ENCODE data around the gene MTSS2.

MTSS2 gene

DNA sequence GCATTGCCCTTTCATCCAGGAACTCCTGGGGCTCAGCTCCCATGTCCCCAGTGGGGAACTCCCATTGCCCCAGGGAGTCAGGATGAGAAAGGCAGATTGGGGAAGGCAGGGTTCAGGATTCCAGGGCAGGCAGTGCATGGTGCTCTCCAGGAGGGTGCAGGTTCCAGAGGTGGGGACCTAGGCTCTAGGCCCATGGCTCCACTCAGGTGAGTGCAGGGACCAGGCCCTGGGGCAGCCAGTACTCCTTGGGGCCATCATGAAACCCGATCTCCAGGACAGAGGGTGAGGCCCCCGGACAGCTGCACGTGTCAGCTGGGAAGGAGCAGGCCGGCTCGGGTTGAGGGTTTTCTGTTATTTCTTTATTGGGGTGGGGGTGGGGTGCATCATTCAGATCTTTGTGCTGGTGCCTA lies 1.3 kb upstream of the MTSS2 start:
- DNase-seq (ENCODE audit: low spot score), result no peak

DNA sequence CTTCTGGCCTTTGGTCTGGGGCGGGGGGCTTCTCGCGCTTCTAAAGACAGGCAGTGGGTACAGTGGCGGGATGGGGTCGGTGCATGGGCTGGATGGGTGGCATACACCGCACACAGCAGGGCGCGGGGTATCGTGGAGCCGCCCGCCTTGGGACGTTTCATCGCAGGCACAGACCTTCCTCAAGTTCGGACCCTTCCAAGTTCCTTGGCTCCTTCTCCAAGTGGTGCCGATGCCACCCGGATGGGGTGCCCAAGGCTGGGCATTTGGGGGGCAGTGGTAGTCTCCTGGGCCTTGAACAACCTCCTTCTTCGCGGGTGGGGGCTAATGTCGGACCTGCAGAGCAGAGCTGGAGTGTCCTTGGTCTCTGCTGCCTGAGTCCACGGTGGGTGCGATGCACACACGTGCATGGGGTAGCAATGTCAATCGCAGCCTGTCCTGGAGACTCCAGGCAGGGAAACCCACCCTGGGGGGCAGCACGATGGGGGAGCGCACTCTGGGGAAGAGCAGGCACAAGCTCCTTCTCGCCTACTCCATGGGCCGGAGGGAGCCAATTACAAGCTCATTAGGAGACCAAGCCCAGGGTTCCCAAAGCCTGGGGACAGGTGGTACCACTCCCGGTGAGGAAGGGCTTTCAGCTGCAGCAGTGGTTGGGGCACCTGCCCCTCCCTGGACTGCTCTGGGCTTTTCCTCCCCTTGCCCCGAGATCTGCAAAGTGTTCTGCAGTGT lies 686 bp upstream of the MTSS2 start:
- DNase-seq (ENCODE audit: low spot score), result no peak

DNA sequence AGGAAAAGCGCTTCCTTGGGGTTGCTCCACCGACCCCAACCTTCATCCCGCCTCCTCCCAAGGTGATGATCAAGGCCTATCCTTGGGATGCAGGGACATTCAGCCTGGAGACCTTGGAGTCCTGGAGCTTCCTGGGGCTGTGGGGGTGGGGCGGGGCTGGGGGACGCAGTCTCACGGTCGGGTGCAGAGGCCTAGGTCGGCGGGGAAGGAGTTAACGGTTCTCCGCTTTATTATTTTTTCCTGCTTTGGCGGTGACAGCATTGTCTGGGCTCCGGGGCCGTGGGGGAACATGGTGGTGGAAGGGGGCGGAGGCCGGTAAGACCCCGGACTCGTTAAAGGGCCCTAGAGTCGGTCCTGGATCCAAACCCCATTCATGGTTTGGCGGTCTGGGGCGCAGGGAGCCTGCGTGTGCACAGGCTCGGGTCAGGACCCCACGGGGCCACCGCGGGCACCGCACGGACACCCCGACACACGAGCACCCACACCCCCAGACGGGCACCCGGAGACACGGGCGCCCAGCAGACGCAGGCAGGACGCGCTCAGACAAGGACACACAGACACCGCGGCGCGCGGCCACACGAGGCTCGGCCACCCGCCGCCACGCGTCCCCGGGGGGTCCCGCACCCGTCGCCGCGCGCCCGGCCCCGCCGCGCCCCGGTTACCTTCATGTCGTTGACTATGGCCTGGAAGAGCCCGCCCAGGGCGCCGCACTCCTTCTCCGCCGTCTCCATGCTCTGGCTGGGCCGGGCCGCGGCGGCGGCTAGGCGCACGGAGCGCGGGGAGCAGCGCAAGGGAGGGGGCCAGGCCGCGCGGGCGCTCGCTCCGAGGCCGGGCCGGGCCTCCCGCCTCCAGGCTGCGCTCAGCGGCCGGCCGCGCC lies 554 bp downstream of the MTSS2 start:
- DNase-seq (ENCODE audit: low spot score), result peak; percentile 63

DNA sequence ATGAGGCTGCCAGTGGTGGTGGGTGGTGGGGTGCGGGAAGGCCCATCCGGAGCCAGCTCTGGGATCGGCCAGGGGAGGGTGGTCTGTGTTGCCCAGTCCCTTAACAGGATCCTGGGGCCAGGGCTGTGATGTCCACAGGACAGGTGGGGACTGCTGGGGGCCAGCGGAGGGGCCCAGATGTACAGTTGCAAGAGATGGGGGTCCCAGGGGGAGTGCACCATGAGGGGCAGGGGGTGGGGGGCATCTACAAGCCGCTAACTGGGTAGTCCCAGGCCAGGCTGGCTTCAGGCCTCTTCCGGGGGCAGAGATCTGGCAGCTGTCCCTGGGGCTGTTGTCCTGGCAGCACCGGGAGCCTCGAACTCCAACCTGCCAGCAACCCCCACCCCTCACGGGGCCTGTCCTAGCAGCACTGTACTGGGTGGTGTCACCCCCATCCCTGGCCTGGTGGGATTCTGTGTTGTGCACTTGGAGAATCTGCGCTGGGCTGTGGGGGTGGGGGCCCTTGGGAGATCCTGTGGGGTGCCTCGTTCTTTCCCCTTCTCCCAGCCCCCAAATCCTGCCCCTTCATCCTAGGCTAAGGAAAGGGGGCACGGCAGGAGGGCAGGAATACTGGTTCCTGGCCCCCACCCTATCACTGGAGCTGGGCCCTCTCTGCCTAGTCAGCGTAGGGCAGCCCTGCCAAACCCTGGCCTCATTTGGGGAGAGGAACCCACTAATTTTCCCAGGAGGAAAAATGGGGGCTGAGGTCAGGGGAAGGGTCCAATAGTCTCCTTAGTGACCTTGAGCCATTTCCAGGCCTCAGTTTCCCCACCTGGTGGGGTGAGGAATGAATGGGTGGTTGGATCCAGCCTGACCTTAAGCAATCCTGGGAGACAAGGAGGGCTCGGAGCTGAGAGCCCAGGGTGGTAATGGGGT lies 1.4 kb downstream of the MTSS2 start:
- no peak for DNase-seq (ENCODE audit: low spot score)

DNA sequence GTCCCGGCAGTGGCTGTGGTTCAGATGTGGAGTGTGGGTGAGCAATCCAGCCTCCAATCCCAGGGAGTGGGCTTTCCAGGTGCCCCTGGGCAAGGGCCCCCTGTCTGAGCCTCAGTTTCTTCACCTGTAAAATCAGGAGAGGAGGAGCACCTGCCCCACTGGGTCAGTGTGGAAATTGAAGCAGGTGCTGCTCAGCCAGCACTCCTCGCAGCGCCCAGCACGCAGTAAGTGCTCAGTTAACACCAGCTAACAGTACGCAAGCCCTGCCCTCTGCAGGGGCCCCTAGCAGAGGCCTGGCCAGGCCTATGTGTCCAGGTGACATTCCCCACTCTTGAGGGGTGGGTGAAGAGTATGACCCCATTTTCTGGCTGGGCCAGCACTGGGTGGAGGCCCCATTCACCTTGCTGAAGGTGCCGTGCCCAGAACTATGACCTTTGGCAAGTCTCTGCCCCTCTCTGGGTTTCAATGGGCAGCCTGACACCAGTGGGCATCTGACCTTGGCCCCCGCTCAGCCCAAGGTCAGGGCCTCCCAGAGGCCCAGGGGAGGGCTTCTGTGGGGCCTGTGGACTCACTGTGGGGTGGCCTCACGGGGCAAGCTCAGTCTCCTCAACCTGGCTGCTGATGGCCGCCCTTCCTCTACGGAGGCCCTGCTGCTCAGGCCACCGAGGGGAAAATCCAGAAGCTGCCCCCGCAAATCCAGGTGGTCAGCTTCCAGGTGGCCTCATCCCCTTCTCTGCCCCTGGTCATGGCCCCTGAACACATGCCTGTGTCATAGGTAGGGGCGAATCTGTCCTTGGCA lies 2.5 kb downstream of the MTSS2 start:
- no peak for DNase-seq (ENCODE audit: low spot score)

DNA sequence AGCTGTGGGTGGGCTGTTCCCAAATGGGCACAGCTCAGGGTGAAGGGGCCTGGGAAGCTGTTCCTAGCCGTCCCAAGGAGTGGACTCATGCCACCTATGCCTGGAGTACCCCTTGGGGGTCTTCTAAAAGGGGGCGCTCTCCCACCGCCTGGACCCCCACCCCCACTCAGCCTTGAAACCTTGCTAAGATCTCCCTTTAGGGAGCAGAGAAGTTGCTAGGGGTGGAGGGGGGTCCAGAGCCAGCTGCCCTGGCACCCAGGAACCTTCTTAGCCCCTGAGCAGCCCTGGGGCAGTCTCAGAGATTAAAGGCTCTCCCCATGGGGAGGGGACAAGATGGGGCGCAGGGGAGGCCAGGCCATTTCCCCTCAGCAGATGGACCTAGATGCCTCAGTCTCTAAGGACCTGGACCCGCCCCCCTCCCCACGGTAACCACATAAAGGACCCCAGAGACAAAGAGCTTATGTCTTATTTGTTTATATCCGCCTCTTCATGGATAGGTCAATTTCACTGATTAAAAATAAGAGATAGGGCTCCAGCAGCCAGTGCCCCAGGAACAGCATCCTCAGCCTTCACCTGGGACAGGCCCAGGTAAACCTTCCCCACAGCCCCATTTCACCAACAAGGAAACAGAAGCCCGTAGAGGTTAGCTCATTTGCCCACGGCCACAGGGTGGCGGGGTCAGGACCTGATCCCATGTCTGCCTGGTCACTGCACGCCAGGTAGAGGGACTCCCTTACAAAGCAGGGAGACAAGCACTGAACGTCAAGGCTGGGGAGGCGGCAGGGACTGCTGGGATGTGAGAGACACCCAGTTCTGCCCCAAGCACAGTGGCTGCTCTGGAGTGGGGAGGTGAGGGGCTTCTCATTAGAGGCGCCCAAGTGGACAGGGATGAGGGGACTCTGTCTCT lies 3.4 kb downstream of the MTSS2 start:
- no peak for DNase-seq (ENCODE audit: low spot score)

DNA sequence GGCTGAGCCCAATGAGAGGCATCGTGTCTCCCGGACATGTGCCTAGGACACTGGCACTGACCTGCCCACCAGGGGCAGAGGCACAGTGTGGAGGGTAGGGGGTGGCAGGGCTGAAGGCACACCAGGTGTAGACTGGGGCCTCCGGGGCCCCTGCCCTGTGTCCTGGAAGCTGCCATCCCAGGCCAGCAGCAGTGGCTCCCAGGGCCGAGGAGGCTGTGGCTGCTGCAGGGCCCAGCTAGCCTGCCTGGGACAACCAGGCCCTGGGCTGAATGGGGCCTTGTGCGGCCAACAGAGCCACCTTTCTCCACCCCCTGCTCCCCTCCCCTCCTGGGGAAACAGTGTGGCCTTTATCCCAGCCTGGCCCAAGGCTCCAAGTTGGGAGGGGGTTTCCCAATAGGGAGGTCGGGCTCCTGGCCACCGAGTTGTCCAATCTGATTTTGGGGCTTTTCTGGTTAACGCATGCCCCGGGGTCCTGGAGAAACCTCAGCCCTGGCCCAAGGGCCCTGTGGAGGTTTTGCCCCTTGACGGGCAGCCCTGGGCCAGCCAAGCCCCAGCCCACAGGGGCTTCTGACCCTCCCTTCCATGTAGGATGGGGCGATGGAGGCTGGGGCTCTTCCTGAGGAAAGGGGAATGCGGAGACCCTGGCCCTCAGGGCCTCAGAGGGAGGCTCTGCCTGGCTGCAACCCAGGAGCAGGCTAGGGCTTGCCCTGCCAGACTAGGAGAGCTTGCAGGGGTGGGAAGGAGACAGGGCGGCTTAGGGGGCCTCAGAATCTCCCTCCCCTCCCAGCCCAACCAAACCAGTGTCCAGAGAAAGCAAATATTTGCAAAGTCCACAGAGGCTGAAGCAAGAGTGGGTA lies 4.2 kb downstream of the MTSS2 start:
- no peak for DNase-seq (ENCODE audit: low spot score)

DNA sequence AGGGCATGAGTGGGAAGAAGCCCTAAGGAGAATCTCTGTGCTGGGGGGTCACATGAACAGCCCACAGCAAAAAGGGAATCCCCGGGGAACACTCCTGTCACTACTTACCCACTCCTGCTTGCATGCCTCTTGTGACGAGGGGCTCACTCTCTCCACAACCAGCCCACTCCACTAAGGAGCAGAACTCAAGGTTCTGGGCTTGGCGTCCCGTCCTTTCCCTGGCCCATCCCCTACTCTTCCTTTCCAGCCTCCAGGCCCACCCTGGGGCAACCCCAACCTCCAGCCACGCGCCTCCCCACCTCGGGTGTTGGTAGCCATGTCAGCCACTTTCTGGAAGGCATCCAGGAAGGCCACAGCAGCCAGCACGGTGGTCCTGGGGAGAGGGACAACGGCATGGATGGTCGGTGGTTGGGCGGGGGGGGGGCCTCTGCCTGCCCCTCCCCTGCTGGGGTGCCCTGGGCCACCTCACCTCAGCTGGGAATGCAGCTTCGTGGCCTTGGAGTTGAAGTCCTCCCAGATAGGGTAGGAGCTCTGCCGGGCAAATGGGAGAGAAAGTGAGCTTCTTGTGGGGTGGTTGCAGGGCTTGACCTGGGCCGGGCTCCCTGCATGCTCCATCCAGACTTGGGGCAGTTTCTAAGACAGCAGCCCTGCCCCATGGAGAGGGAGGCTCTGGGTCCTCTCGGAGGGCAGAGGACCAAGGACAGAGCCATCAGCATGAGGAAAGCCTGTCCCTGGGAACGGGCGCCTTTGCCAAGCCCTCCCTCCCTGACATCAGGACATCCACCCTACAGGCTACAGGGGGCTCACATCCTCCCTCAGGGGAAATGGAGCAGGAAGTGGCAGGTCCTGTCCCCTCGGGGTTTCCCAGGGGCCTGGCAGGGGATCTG lies 5.1 kb downstream of the MTSS2 start:
- DNase-seq (ENCODE audit: low spot score), result no peak

DNA sequence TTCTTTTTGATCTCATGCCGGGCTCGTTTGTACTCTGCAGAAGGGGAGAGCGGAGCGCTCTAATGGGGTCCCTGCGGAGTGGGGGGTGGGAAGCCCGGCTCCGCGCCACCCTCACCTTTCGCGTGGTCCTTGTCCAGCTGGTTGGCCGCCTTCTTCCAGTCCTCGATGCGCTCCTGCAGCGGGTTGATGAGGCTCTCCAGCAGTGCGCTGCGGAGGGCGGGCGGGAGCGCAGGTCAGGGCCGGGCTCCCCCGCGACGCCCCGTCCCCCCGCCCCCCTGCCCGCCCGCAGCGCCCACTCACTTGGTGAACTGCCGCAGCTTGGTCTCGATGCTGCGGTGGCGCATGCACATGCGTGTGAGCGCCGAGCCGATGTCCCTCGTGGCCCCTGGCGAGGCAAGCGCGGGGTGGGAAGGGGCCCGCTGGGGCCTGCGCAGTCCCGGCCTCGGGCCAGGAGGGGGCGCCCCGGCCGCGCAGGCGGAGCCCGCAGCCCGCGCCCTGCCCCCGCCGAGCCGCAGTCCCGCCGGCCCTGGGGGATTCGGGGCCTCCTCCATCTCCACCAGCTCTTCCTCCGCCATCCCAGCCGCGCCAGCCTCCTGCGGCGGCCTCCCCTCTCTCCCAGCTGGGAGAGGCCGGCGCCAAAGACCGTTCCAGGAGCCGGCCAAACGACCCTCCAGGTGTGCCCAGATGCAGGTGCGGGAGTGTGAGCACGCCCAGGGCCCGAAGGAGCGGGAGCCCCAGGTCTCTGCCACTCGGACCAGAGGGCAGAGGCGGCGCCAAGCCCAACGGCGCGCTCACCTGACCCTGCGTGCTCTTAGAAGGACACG lies 6.0 kb downstream of the MTSS2 start:
- DNase-seq (ENCODE audit: low spot score), result peak; percentile 66

DNA sequence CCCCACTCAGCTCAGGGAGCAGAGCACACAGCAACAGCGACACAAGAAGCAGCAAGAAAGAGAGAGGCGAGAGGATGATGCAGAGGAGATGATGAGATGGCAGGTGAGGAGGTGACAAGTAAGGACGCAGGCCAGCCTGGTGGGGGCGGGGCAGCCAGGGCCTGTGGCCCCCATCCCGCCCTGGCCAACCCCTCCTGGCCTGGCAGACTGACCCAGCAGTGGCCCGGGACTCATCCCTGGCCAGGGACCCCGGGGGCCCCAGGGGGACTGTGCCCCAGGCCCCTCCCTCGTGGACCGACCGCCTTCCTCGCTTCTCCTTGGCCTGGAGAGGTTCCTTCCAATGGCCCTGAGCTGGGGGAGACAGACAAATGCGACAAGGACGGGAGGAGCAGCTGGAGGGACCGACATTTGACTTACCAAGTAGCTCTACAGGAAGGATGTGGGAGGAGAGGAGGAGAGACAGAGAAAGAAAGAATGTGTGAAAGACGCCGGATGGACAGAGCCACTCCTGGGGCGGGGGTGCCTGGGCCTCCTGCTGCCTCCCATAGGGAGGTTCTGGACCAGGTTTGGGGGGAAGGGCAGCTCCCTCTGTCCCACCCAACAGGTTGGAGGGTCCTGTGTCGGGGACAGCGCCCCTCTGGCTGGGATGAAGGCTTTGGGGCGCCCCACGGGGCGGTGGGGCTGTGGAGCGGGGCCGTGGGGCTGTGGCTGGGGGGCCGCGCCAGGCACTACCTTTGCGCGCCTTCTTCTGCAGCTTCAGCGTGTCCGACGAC lies 6.8 kb downstream of the MTSS2 start:
- no peak for DNase-seq (ENCODE audit: low spot score)

DNA sequence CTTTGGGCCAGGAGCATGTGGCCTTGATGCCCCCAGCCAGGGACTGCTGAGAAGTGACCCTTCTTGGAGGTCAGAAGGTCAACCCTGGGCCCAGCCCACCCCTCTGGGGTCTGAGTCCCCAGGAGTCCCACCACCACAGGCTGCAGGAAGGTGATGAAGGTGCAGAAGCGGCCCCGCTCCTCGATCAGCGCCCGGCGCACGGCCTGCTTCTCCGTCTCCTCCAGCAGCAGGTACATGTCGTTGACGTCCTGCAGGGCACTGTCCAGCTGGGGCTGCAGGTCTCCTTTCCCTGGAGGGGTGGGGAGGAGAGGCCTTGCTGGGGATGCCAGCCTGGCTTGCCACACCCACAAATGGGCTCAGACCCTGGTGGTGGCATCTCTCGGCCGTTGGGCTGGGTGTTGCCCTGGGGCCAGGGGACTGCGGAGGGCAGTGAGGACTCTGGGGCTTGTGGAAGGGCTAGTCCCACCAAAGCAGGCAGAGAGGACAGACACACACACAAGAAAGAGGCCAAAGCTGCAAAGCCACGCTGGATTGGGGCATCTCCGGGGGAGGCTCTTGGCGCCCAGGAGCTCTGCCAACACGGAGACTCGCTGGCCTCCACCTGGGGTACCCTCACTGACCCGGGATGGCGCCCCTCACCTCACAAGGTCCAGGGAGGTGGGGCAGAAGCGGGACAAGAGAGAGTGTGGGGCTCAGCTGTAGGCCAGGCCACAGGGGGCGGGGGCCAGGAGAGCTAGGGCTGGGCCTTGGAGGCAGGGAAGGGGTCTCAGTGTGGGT lies 7.5 kb downstream of the MTSS2 start:
- no peak for DNase-seq (ENCODE audit: low spot score)

DNA sequence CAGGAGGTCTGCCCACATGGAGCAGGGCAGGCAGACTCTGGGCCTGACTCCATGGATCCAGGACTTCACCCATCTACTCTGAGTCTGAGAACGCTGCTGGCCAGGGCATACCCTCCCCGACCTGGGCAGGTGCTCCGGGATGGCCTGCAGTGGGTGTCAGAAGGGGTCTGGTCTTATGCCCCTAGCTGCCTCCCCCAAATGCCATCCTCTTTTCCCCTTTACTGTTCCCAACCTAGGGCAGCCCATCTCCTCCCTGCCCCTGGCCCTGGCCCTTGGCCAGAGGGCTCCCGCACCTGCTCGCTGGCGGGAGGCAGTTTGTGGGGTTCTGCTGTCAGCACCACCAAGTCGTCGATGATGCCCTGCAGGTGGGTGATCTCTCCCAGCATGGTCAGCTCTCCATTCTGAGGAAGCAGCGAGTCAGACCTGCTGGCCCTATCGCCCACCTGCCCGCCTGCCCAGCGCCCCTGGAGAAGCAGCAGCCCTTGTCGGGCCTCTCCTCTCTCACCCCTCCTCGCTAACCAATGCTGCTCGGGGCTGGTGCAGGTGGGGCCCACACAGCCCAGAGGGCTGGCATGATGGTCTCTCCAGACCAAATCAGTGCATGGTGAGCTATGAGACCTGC lies 8.2 kb downstream of the MTSS2 start:
- no peak for DNase-seq (ENCODE audit: low spot score)

DNA sequence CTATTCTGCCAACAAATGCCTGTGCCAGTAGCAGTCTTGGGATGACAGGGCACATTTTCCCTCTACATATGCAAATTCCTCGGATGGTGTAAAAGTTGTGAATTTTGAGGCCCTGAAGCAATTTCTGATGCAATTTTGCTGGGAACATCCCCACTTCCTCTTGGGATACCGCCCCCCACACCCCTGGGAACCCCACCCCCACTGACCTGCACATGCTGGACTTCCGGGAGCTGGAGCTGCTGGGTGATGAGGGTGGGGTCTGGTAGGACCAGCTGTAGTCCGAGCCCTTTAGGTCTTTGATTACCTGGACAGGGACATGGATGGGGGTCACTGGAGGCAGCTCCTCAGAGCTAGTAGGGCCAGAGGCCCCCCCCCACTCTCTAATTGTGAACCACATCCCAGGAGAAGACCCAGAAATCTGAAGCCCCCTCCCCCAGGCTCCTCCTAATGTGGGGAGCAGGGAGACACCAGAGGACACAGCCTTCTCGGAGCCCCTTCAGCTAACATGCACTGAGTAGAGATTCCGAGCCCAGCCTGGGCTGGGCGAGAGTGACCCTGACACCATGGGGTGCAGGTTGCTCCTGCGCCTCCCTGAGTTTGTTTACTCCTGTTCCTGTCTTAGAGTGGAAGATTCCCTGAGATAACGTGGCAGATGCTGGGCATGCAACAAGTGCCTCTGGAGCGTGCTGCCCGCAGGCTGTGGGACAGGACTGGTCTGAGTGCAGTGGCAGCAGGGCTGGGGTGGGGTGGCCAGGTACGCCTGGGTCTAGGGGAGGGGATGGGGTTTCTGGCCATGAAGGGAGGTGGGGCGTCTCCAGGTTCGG lies 9.0 kb downstream of the MTSS2 start:
- no peak for DNase-seq (ENCODE audit: low spot score)

DNA sequence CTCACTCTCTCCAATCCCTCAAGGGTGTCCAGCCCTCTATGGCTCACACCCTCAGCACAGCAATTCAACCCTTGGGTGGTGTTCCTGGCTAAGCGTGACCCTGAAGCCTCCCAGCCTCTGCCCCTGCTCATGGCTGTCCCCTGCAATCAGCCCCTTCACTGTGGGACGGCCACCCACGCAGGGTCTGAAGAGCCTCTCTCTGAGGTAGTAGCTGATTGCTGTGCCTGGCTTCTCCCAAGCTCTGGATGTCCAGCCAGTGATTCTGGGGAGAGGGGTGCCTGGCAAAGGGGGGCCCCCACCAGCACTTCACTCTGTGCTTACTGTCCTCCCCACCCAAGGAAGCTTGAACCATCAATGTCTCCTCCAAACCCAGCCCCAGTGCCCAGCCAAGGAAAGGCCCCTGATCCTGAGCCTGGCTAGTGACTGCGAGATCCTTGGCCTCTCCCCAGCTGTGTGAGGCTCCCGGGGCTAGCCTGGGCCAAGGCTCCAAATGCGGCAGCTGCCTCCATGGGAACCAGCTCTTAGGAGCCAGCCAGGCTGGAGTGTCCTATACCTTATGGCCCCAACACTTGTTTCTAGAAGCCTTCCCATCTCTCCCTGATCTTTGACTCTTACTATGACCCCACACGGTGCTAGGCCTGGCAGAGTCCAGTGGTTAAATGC lies 9.9 kb downstream of the MTSS2 start:
- DNase-seq (ENCODE audit: low spot score), result no peak
